Muscle layer of duodenum (tissue), 2 donors: ENCODE results near the gene IPO8.
"Not testable (repeated sequence)": the region's sequence is repeated elsewhere in the genome, so short reads cannot be mapped to it uniquely, and the experiment has no call there.

Experiments used
- H3K27ac ChIP-seq: one replicate; pipeline ENCODE4 v1.7.0; 2013; ENCODE audit warnings: mild to moderate bottlenecking, low read length
- H3K27me3 ChIP-seq: one replicate; pipeline ENCODE4 v1.7.0; 2013; ENCODE audit warnings: low read depth, mild to moderate bottlenecking, control low read depth, low read length
- H3K36me3 ChIP-seq, 2 donors: one replicate each; pipeline ENCODE4 v1.7.0; 2013; ENCODE audit warnings: low read length in 2 of 2, control low read depth in 1 of 2, mild to moderate bottlenecking in 1 of 2; ENCODE audit not compliant: insufficient read depth in 2 of 2, control insufficient read depth in 1 of 2
- H3K4me1 ChIP-seq, 2 donors: one replicate each; pipeline ENCODE4 v1.7.0; 2013; ENCODE audit warnings: low read length in 2 of 2, mild to moderate bottlenecking in 2 of 2, control low read depth in 1 of 2, moderate library complexity in 1 of 2; ENCODE audit not compliant: insufficient read depth in 2 of 2, control insufficient read depth in 1 of 2
- H3K4me3 ChIP-seq, 2 donors: one replicate each; pipeline ENCODE4 v1.7.0; 2013; ENCODE audit warnings: low read length in 2 of 2, low read depth in 1 of 2, mild to moderate bottlenecking in 1 of 2
- H3K9me3 ChIP-seq, 2 donors: one replicate each; pipeline ENCODE4 v1.7.0; 2013; ENCODE audit warnings: low read length in 2 of 2, control low read depth in 1 of 2, mild to moderate bottlenecking in 1 of 2; ENCODE audit not compliant: control insufficient read depth in 1 of 2
- donor health status: healthy.

Gene IPO8

DNA sequence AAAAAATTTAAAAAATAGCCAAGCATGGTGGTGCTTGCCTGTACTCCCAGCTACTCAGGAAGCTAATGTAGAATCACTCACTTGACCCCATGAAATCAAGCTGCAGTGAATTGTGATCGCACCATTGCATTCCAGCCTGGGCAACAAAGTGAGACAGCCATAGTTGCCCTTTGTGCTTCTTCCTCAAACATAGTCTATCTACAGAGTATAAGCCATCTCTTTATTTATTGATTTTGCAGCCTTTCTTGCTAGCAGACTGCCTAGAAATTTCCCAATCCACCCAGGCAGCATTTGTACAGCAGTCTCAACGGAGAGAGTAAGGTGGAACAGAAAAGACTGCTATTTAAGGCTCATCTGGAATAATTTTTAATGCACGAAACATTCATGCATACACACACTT lies 68.8 kb downstream of the IPO8 start:
- Histone ChIP-seq H3K4me1 (no peaks in the 10 kb centered on the region), H3K36me3 (peaks cover 15 to 21% of the 10 kb centered on the region in 2 donors)

DNA sequence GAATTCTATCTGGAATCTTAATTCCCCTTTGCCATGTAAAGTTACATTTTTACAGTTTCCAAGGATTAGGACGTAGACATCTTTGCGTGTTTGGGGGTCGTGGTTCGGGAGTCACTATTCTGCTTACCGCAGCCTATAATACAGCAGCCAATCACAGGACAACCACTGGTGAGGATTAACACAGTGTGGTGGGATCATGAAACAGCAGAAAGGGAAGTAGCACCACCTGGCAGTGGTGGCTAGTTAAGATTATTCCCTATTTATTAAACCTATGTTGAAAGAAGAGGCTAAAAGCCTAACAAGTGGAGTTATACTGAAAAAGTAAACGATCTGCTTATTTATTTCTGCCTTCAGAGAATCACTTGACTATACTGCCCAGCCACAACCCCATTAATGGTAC lies 71.7 kb downstream of the IPO8 start:
- peaks cover 0 to 8% of the 10 kb centered on the region in 2 donors for H3K36me3 ChIP-seq

More for the DNA sequence above, 68.8 kb downstream of the IPO8 start:
- no peak overlapping the region for H3K27ac ChIP-seq
- no peak overlapping the region for H3K4me3 ChIP-seq
- H3K9me3 ChIP-seq = no peaks in the 10 kb centered on the region
- H3K27me3 ChIP-seq = no peaks in the 10 kb centered on the region

DNA sequence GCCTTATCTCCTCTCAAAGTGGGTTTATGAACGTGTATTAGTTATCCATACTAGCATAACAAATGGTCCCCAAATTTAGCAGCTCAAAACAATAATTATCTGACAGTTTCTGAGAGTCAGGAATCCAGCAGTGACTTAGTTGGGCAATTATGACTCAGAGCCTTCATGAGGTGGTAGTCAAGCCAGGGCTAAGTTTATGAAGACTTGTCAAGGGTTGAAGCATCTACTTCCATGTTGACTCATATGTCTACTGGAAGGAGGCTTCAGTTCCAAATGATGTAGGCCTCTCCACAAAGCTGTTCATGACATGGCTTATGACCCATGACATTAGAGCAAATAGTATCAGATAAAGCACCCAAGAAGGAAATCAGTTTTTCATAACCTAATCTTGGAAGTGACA lies 73.2 kb downstream of the IPO8 start:
- H3K36me3 ChIP-seq = no peaks in the 10 kb centered on the region

More for the DNA sequence above, 71.7 kb downstream of the IPO8 start:
- Histone ChIP-seq H3K4me1 (no peaks in the 10 kb centered on the region), H3K27me3 (no peaks in the 10 kb centered on the region), H3K27ac (no peak overlapping the region), H3K4me3 (no peak overlapping the region), H3K9me3 (no peaks in the 10 kb centered on the region)

DNA sequence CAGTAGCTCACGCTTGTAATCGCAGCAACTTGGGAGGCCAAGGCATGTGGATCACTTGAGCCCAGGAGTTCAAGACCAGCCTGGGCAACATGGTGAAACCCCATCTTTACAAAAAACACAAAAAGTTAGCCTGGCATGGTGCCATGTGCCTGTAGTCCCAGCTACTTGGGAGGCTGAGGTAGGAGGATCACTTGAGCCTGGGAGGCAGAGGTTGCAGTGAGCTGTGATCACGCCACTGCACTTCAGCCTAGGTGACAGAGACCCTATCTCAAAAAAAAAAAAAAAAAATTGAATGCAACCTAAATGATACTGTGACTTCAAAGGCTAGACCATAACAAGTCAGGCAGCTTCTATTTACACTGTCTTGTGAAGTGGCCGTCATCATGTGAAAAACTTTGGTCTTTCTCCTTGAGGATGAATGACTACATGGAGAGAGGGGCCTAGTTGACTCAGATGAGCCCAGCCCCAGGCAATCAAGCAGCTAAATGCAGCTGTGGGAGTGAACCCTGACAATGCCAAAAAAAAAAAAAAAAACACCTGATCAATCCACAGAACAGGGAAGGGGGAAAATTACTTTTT lies 73.9 kb downstream of the IPO8 start:
- H3K36me3 ChIP-seq, H3K9me3 ChIP-seq: not testable (repeated sequence)

More for the DNA sequence above, 73.2 kb downstream of the IPO8 start:
- Histone ChIP-seq H3K4me1 (no peaks in the 10 kb centered on the region), H3K27ac (no peak overlapping the region), H3K4me3 (no peak overlapping the region), H3K9me3 (no peaks in the 10 kb centered on the region), H3K27me3 (no peaks in the 10 kb centered on the region)

DNA sequence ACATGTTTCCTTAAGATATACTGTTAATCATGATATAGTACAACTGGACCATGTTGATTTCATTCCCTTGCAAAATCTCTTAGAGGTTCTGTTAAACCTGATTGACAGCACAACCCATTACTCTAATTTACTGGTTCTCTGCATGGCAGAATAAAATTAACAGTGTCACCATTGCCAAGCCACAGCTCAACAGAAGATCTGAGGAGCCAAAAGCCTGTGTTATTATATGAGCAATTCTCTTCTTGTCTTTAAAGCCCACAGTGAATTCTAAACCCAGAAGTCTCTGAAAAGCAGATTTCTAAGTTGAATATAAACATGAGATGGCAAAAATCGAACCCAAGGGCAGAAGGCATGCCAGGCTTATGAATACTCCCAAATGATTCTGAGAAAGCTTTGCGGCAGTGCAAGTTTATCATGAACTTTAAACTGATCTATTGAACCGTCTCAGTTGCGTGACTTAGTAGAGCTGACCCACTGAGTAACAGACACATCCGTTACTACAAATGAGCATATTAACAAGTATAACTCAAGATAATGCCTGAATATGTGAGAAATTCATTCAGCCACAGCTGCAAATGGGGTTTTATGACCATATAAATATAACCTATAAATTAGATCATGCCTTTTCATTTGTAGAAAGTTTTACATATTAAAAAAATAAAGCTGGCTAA lies 78.2 kb downstream of the IPO8 start:
- Histone ChIP-seq H3K4me1 (no peaks in the 10 kb centered on the region), H3K4me3 (no peak overlapping the region), H3K9me3 (no peaks in the 10 kb centered on the region), H3K27me3 (no peaks in the 10 kb centered on the region), H3K27ac (no peak overlapping the region), H3K36me3 (no peaks in the 10 kb centered on the region)

More for the DNA sequence above, 73.9 kb downstream of the IPO8 start:
- H3K4me3 ChIP-seq, H3K4me1 ChIP-seq, H3K27ac ChIP-seq, H3K27me3 ChIP-seq: not testable (repeated sequence)

DNA sequence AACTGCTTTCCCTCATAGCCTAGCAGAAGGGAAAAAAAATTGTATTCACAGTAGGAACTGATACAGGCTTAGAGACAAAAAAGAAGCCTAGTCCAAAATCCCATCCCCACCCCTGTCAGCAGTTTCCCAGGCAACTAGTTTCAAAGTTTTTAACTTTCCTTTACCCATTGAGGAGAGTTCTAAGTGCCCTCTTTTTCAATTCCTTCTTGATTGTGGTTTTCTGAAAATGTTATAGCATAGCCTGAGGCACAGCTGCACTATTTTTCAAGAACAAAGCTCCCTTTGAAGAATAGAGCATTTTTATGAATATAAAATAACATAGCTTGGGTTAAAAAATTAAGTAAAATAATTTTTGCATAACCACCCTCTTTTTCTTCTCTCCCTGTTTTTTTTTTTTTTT lies 81.6 kb downstream of the IPO8 start:
- H3K27ac ChIP-seq = no peak overlapping the region
- no peaks in the 10 kb centered on the region for H3K36me3 ChIP-seq
- H3K4me1 ChIP-seq = no peaks in the 10 kb centered on the region
- H3K27me3 ChIP-seq = no peaks in the 10 kb centered on the region
- H3K4me3 ChIP-seq = no peak overlapping the region
- no peaks in the 10 kb centered on the region for H3K9me3 ChIP-seq

DNA sequence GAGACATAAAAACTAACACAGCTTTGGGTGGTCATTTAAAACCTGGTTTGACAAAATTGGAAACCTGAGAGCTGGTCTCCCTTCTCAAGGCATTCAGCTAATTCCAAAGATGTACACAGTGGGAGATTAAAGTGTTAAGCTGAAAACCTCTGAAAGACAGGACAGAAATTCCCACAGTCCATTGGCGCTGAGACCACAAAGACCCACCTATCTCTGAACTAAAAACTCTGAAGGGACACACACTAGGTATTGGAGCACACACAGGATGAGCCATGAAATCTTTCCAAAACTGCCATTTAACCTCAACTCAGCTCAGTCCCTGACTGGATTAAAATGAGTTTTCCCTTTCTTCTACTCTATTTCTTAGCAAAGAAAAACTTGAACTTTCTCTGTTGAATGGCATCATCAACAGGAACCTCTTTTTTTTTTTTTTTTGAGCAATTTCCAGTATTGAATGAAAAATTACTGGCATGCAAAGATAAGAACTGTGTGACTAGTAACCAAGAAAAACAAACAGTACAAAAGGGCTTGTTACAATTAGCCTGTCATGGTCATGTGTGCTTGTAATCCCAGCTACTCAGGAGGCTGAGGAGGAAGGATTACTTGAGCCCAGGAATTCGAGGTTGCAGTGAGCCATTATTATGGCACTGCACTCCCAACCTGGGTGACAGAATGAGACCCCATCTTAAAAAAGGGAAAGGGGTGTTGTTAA lies 82.4 kb downstream of the IPO8 start:
- Histone ChIP-seq H3K4me1 (no peaks in the 10 kb centered on the region), H3K36me3 (no peaks in the 10 kb centered on the region), H3K27me3 (no peaks in the 10 kb centered on the region), H3K9me3 (no peaks in the 10 kb centered on the region), H3K4me3 (no peak overlapping the region), H3K27ac (no peak overlapping the region)

DNA sequence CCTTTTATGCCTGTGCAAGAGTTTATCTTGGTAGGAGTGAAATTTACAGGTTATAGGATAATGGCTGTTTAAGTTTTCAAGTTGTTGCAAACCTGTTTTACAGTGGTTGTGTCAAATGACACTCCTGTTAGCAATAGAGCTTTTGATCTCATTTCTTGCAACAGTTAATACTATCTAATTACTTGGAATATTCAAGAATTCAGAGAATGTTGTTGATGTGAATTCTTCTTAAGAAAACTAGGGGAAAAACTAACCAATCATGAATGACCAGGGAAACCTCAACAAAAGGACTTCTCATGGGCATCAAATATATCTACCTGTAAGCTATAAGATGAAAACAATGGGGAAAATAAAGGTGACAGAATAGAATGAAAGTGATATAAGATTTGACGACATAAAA lies 85.0 kb downstream of the IPO8 start:
- Histone ChIP-seq H3K27ac (no peak overlapping the region), H3K4me1 (no peaks in the 10 kb centered on the region), H3K27me3 (no peaks in the 10 kb centered on the region), H3K36me3 (no peaks in the 10 kb centered on the region), H3K4me3 (no peak overlapping the region), H3K9me3 (no peaks in the 10 kb centered on the region)

DNA sequence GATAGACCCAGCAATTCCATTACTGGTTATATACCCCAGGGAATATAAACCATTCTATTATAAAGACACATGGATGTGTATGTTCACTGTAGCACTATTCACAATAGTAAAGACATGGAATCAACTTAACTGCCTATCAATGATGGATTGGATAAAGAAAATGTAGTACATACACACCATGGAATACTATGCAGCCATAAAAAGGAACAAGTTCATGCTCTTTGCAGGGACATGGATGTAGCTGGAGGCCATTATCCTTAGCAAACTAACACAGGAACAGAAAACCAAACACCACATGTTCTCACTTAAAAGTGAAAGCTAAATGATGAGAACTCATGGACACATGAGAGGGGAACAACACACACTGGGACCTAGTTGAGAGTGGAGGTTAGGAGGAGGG lies 85.8 kb downstream of the IPO8 start:
- not testable (repeated sequence) for H3K4me3 ChIP-seq, H3K4me1 ChIP-seq, H3K9me3 ChIP-seq, H3K27me3 ChIP-seq, H3K36me3 ChIP-seq, H3K27ac ChIP-seq

DNA sequence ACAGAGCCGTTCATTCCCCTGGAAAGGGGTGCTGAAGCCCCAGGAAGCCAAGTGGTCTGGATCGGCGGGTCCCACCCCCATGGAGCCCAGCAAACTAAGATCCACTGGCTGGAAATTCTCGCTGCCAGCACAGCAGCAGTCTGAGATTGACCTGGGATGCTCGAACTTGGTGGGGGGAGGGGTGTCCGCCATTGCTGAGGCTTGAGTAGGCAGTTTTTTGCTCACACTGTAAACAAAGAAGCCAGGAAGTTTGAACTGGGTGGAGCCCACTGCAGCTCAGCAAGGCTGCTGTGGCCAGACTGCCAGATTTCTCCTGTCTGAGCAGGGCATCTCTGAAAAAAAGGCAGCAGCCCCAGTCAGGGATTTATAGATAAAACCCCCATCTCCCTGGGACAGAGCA lies 91.4 kb downstream of the IPO8 start:
- H3K27ac ChIP-seq, H3K36me3 ChIP-seq, H3K27me3 ChIP-seq, H3K4me1 ChIP-seq, H3K4me3 ChIP-seq: not testable (repeated sequence)
- peaks cover 0 to 11% of the 10 kb centered on the region in 2 donors for H3K9me3 ChIP-seq

DNA sequence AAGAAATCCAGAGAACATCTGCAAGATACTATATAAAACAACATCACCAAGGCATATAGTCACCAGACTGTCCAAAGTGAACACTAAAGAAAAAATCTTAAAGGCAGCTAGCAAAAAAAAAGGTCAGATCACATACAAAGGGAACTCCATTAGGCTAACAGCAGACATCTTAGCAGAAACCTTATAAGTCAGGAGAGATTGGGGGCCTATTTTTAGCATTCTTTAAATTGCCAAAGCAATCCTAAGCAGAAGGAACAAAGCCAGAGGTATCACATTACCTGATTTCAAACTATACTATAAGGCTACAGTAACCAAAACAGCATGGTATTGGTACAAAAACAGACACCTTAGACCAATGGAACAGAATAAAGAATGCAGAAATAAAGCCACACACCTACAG lies 92.5 kb downstream of the IPO8 start:
- Histone ChIP-seq H3K4me3 (no peak overlapping the region), H3K27me3 (no peaks in the 10 kb centered on the region), H3K4me1 (no peaks in the 10 kb centered on the region), H3K36me3 (no peaks in the 10 kb centered on the region), H3K27ac (no peak overlapping the region), H3K9me3 (peaks cover 0 to 11% of the 10 kb centered on the region in 2 donors)
